Ascending aorta (tissue), 2 donors: ENCODE measurements around the gene MCF2L. TPM values are rescaled to one million over a fixed set of nuclear protein-coding genes. Genes with fewer than 3 reads are reported as not detected.
"Not testable (repeated sequence)": the region's sequence is repeated elsewhere in the genome, so short reads cannot be mapped to it uniquely, and the experiment has no call there.

Experiments used
- DNase-seq, 2 donors: peaks; one replicate each; pipeline ENCODE4 v3.0.0-alpha.2; 2019; ENCODE audit warnings: low spot score in 2 of 2
- H3K27ac ChIP-seq, 2 donors: fragments of 200-600 bp; sonication (generic); one replicate each; pipeline ENCODE4 v1.5.1; 2016 to 2017; ENCODE audit warnings: mild to moderate bottlenecking in 1 of 2
- H3K27me3 ChIP-seq: fragments of 200-600 bp; sonication (generic); one replicate; pipeline ENCODE4 v1.5.1; 2017
- H3K36me3 ChIP-seq, 2 donors: fragments of 200-600 bp; sonication (generic); one replicate each; pipeline ENCODE4 v1.5.1; 2016
- H3K4me1 ChIP-seq, 2 donors: fragments of 200-600 bp; sonication (generic); one replicate each; pipeline ENCODE4 v1.5.1; 2016 to 2017; ENCODE audit warnings: mild to moderate bottlenecking in 1 of 2
- H3K4me3 ChIP-seq, 2 donors: fragments of 200-600 bp; sonication (generic); one replicate each; pipeline ENCODE4 v1.5.1; 2016 to 2017; ENCODE audit warnings: mild to moderate bottlenecking in 1 of 2
- H3K9me3 ChIP-seq, 2 donors: fragments of 200-600 bp; sonication (generic); one replicate each; pipeline ENCODE4 v1.5.1; 2016
- intact Hi-C: fragments of 100-400 bp; cut with DNase I; formaldehyde crosslinking; loops from one replicate; pipeline ENCODE4 v1.15.1; 2023
- total RNA-seq: library from RNA; depleted of rRNA; stranded (reverse); fragments of >200 nt; gene quantifications from one replicate; pipeline ENCODE4 v1.1.0, GENCODE V29; 2016
- TF ChIP-seq, protein P1 (sequence below), 3 experiments: fragments of 200-600 bp in 2 of 3; fragments of 450-650 bp in 1 of 3; sonication (generic) in 2 of 3; IDR thresholded peaks; one replicate each; pipeline ENCODE4 v1.5.1; 2016 to 2019; ENCODE audit warnings: antibody characterized with exemption in 3 of 3, mild to moderate bottlenecking in 1 of 3, moderate library complexity in 1 of 3

Gene MCF2L
- total RNA-seq, 1 donor from 2014 or later: 112 TPM

DNA sequence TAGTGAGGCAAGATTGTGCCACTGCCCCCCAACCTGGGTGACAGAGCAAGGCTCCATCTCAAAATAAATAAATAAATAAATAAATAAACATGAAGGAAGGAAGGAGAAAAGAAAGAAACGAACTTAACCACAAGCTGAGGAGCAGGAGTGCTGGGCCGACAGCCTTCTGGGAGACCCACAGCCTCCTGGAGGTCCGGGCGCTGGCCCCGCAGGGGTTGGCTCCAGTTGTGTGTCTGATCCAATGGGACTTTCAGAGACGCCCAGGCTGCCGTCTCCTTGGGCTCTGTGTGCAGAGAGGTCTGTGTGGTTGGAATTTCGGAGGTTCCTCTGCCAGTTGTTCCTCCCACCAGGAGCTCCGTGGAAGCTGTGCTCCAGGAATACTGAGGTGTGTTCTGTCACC, 36.0 kb upstream of the MCF2L start:
- H3K9me3 ChIP-seq: no peaks in the 10 kb centered on the region
- no peak for DNase-seq
- intact Hi-C loops: no loop called here
- H3K36me3 ChIP-seq: no peaks in the 10 kb centered on the region
- no peak overlapping the region for H3K27ac ChIP-seq
- no peaks in the 10 kb centered on the region for H3K27me3 ChIP-seq
- no peak overlapping the region for H3K4me3 ChIP-seq
- no peaks in the 10 kb centered on the region for H3K4me1 ChIP-seq
- TF ChIP-seq, protein P1, sequence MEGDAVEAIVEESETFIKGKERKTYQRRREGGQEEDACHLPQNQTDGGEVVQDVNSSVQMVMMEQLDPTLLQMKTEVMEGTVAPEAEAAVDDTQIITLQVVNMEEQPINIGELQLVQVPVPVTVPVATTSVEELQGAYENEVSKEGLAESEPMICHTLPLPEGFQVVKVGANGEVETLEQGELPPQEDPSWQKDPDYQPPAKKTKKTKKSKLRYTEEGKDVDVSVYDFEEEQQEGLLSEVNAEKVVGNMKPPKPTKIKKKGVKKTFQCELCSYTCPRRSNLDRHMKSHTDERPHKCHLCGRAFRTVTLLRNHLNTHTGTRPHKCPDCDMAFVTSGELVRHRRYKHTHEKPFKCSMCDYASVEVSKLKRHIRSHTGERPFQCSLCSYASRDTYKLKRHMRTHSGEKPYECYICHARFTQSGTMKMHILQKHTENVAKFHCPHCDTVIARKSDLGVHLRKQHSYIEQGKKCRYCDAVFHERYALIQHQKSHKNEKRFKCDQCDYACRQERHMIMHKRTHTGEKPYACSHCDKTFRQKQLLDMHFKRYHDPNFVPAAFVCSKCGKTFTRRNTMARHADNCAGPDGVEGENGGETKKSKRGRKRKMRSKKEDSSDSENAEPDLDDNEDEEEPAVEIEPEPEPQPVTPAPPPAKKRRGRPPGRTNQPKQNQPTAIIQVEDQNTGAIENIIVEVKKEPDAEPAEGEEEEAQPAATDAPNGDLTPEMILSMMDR (IDR thresholded peaks at IDR 0.05): no peak

DNA sequence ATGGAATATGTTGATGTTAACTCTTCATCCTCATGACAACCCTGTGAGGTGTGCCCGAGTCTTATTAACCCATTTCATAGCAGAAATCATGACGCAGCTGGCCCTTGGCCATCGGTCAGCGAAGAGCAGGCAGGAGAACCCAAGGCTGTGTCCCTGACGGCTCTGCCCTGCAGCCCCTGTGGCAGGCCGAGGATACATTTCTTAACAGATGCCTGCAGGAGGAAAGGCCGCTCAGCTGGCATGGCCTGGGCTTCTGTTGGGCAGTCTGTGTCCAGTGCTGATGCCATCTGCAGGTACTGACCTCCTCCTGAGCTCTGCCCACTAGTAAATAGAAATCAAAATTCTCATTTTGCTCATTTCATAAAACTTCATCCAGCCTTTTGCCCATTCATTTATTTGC, 35.4 kb upstream of the MCF2L start:
- Histone ChIP-seq H3K9me3 (no peaks in the 10 kb centered on the region), H3K36me3 (no peaks in the 10 kb centered on the region), H3K27me3 (no peaks in the 10 kb centered on the region), H3K27ac (no peak overlapping the region), H3K4me1 (no peaks in the 10 kb centered on the region), H3K4me3 (no peak overlapping the region)
- intact Hi-C loops: no loop called here
- TF ChIP-seq, protein P1 (IDR thresholded peaks at IDR 0.05): no peak
- DNase-seq: no peak

DNA sequence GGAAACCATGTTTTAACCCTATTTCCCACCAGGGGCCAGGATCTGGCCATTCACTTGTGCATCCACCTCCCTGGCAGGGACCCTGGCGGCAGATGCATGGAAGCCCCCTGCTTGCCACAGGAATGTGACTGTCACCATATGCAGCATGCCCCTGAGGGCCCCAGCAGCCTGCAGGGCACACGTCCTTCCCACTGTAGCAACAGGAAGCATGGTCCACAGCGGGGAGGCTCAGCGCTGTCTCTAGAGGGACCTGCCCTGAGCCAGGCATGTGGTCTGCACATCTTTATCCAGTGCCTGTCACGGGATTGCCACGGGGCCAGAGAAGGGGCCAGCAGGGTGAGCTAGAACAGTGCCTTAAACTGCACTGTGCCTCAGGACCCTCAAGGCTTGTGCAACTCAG, 34.9 kb upstream of the MCF2L start:
- Histone ChIP-seq H3K27ac (no peak overlapping the region), H3K4me3 (no peak overlapping the region), H3K9me3 (no peaks in the 10 kb centered on the region), H3K27me3 (no peaks in the 10 kb centered on the region), H3K4me1 (no peaks in the 10 kb centered on the region), H3K36me3 (no peaks in the 10 kb centered on the region)
- TF ChIP-seq, protein P1 (IDR thresholded peaks at IDR 0.05): no peak
- no peak for DNase-seq
- intact Hi-C loops: no loop called here

DNA sequence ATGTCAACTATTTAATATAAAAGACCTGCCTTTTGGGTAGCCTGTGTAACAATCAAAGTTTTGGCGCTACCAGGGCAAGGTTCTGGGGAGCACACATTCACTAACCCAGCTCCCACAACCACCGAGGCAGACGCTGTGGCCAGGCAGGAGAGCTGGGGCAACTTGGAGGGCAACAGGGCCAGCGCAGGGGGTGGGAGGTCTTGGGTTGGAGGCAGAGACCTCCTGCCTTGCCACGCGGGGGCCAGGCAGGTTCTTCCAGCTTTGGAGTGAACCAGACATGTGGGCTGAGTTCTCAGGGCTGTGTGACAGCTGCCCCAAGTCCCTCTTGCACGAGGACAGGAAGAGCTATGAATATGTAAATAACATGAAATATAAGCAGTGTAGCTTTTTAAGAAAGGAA, 30.3 kb upstream of the MCF2L start:
- H3K27ac ChIP-seq: no peak overlapping the region
- H3K4me3 ChIP-seq: no peak overlapping the region
- no peaks in the 10 kb centered on the region for H3K36me3 ChIP-seq
- no peaks in the 10 kb centered on the region for H3K9me3 ChIP-seq
- H3K4me1 ChIP-seq: peaks cover 7 to 8% of the 10 kb centered on the region in 2 donors
- no peaks in the 10 kb centered on the region for H3K27me3 ChIP-seq
- TF ChIP-seq, protein P1 (IDR thresholded peaks at IDR 0.05): no peak
- intact Hi-C loops: no loop called here
- no peak for DNase-seq

DNA sequence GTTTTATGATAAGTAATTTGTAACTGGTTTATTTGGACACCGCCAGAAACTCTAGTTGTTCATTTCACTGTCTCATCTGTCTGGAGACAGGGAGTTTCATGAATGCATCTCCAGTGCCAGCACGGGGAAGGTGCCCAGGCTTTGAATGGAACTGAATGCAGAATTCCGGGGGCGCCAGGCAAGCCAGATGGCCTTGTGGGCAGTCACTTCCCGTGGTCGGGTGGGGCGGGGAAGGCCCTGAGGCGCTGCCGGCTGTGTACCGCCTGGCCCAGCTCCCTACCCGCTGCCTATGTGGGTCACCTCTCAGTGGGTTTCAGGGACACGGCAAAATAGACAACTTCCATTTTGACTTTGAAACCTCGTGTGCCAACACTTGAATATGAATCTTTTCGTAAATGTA, 28.8 kb upstream of the MCF2L start:
- Histone ChIP-seq H3K27ac (no peak overlapping the region), H3K36me3 (no peaks in the 10 kb centered on the region), H3K4me3 (no peak overlapping the region), H3K9me3 (no peaks in the 10 kb centered on the region), H3K27me3 (no peaks in the 10 kb centered on the region), H3K4me1 (peaks cover 9 to 10% of the 10 kb centered on the region in 2 donors)
- no peak for DNase-seq
- TF ChIP-seq, protein P1 (IDR thresholded peaks at IDR 0.05): no peak
- intact Hi-C loops: loop anchor here (5.0 kb wide), 3 partner anchors 212 to 452 kb away; no protein-coding TSS in a partner anchor

DNA sequence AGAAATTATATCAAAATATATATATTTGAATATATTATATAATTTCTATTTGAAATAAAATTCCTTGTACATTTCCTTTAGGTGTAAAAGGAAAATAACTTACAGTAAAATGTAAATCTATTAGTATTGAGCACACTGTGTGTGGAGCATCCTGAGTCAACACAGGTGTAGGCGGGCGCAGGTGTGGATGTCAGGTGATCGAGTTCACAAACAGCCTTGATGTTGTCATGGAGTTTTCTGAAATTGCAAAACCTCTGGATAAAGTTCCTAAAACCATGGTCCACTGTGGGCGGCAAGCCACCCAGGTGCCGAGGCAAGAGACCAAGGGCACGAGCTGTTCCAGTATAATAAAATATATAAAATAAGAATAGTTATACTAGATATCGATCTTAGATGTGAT, 27.7 kb upstream of the MCF2L start:
- H3K36me3 ChIP-seq: no peaks in the 10 kb centered on the region
- peaks cover 9 to 10% of the 10 kb centered on the region in 2 donors for H3K4me1 ChIP-seq
- no peak for DNase-seq
- TF ChIP-seq, protein P1 (IDR thresholded peaks at IDR 0.05): no peak
- no peak overlapping the region for H3K27ac ChIP-seq
- H3K4me3 ChIP-seq: no peak overlapping the region
- no peaks in the 10 kb centered on the region for H3K9me3 ChIP-seq
- H3K27me3 ChIP-seq: no peaks in the 10 kb centered on the region
- intact Hi-C loops: loop anchor here (5.0 kb wide), 3 partner anchors 211 to 451 kb away; no protein-coding TSS in a partner anchor

DNA sequence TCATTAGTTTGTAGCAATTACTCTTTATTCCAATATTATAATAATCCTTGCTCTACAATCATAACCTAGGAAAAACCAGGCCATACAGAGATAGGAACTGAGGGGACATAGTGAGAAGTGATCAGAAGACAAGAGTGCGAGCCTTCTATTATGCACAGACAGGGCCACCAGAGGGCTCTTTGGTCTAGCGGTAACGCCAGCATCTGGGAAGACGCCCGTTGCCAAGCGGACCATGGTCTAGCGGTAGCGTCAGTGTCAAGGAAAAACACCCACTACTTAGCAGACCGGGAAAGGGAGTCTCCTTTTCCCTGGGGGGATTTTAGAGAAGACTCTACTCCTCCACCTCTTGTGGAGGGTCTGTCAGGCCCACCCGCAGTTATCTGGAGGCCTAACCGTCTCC, 27.2 kb upstream of the MCF2L start:
- H3K27me3 ChIP-seq, H3K9me3 ChIP-seq, H3K27ac ChIP-seq, DNase-seq, H3K4me3 ChIP-seq, H3K36me3 ChIP-seq: not testable (repeated sequence)
- intact Hi-C loops: loop anchor here (5.0 kb wide), 3 partner anchors 211 to 451 kb away; no protein-coding TSS in a partner anchor
- peaks cover 9 to 10% of the 10 kb centered on the region in 2 donors for H3K4me1 ChIP-seq
